Kidney (tissue), 14 donors: Measurements from ENCODE around the gene TSSC4. TPM values are rescaled to one million over a fixed set of nuclear protein-coding genes. Genes with fewer than 3 reads are reported as not detected.

Experiments used
- DNase-seq, 5 donors: peaks; one replicate each; pipeline ENCODE4 v3.0.0-alpha.2; 2013 to 2020
- FAIRE-seq: peaks from 2 replicates; lab custom pipeline; 2012; peaks lifted over from hg19 to GRCh38; lab: Jason Lieb, UNC
- H3K27ac ChIP-seq, 2 donors: one replicate each; pipeline ENCODE4 v1.7.0; 2013; ENCODE audit warnings: low read depth in 2 of 2, low read length in 2 of 2, inconsistent platforms in 1 of 2
- H3K27me3 ChIP-seq: one replicate; pipeline ENCODE4 v1.7.1; 2013; ENCODE audit warnings: low read length, inconsistent platforms; ENCODE audit not compliant: control insufficient read depth, insufficient read depth
- H3K36me3 ChIP-seq, 3 donors: one replicate each; pipeline versions ENCODE4 v1.7.0 to v1.7.1; 2013; ENCODE audit warnings: low read length in 3 of 3, control low read depth in 1 of 3, inconsistent platforms in 1 of 3; ENCODE audit not compliant: insufficient read depth in 3 of 3, control insufficient read depth in 2 of 3
- H3K4me1 ChIP-seq, 3 donors: one replicate each; pipeline versions ENCODE4 v1.7.0 to v1.7.1; 2013; ENCODE audit warnings: low read length in 3 of 3, inconsistent platforms in 1 of 3, low read depth in 1 of 3; ENCODE audit not compliant: control insufficient read depth in 2 of 3, insufficient read depth in 2 of 3
- H3K4me3 ChIP-seq, 3 donors: one replicate each; pipeline versions ENCODE4 v1.7.0 to v1.8.1; 2013; ENCODE audit warnings: low read length in 3 of 3, control low read depth in 1 of 3, inconsistent platforms in 1 of 3
- H3K9ac ChIP-seq, 3 donors: one replicate each; pipeline versions ENCODE4 v1.7.0 to v1.7.1; 2013; ENCODE audit warnings: low read length in 3 of 3, control low read depth in 1 of 3, inconsistent platforms in 1 of 3
- H3K9me3 ChIP-seq, 3 donors: one replicate each; pipeline versions ENCODE4 v1.7.0 to v1.7.1; 2013; ENCODE audit warnings: low read length in 3 of 3, control low read depth in 1 of 3, inconsistent platforms in 1 of 3; ENCODE audit not compliant: control insufficient read depth in 2 of 3, insufficient read depth in 1 of 3
- intact Hi-C: fragments of 100-400 bp; cut with DNase I; formaldehyde crosslinking; loops from one replicate; pipeline ENCODE4 v1.11.1; 2022
- polyA plus RNA-seq: library from polyadenylated mRNA; stranded (reverse); fragments of 350-450 nt; fragmentation: Illumina TruSeq; extraction: RNeasy Lipid Tissue Mini Kit (QIAGEN cat#74804); gene quantifications from one replicate; pipeline ENCODE4 v1.2.3, GENCODE V29; 2014; ENCODE audit warnings: low read depth, low replicate concordance; ENCODE audit not compliant: insufficient read depth
- total RNA-seq: library from RNA; stranded (reverse); fragmentation: NEBNext Ultra II Directional; extraction: Animal tissue kit (Norgen Biotek cat#: 25700); gene quantifications from one replicate; pipeline ENCODE4 v1.2.1, GENCODE V29; 2021
- TF ChIP-seq, protein P1 (sequence below): IDR thresholded peaks from 3 replicates; pipeline ENCODE4 v1.5.1; 2012; ENCODE audit warnings: mild to moderate bottlenecking, moderate library complexity, borderline replicate concordance; ENCODE audit not compliant: insufficient read depth; ENCODE audit errors: extremely low read depth
- donor health status: control.
- donor health status: control.
- donor health status: control.
- donor health status: control.
- donor health status: control.
- donor health status: DM: yes; HTN: yes; CAD: no.
- donor health status: Normal renal cell carcinoma (clear cell type).

The TSSC4 gene
- total and polyA plus RNA-seq, 2 donors from 2014 or later = 42.3 to 51.4 TPM

DNA sequence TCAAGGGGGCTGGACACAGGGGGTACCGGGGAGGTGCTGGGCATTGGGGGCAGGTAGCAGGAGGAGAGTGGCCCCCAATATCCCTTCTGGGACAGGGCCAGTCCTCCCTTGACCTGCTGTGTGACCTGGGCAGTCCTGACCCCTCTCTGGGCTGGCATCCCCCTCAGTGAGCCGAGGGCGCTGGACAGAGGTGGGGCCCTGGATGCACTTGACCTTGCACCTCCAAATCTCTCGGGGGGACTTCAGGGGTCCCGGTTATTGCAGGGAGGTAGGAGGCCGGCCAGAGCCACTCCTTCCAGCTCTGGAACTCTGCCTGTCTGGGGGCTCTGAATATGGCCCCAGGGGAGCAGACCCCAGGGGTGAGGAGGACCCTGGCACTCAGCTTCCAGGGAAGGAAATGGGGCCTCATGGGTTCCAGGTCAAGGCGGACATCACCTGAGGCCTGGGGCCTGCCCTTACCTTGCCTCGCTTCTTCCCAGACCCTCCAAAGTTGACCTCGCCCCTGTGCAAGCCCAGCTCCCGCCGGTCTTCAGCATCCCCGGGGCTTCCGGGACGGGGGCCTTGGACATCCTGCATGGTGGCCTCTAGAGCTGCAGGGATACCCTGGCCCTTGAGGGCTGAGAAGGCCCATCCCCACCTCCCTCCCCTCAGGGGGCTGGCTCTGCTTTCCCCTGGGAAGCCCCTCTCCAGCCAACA, 22.1 kb downstream of the TSSC4 start:
- DNase-seq (peak in 1 of 5 donors; percentile 77), FAIRE-seq (no peak)
- TF ChIP-seq, protein P1, sequence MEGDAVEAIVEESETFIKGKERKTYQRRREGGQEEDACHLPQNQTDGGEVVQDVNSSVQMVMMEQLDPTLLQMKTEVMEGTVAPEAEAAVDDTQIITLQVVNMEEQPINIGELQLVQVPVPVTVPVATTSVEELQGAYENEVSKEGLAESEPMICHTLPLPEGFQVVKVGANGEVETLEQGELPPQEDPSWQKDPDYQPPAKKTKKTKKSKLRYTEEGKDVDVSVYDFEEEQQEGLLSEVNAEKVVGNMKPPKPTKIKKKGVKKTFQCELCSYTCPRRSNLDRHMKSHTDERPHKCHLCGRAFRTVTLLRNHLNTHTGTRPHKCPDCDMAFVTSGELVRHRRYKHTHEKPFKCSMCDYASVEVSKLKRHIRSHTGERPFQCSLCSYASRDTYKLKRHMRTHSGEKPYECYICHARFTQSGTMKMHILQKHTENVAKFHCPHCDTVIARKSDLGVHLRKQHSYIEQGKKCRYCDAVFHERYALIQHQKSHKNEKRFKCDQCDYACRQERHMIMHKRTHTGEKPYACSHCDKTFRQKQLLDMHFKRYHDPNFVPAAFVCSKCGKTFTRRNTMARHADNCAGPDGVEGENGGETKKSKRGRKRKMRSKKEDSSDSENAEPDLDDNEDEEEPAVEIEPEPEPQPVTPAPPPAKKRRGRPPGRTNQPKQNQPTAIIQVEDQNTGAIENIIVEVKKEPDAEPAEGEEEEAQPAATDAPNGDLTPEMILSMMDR = no peak
- Histone ChIP-seq H3K27ac (no peak overlapping the region), H3K9me3 (no peaks in the 10 kb centered on the region), H3K27me3 (no peaks in the 10 kb centered on the region), H3K9ac (no peak overlapping the region), H3K4me1 (peaks cover 0 to 3% (median 0%) of the 10 kb centered on the region in 3 donors), H3K36me3 (no peaks in the 10 kb centered on the region), H3K4me3 (no peak overlapping the region)
- intact Hi-C loops = loop anchor here (5.0 to 10.0 kb wide), 2 partner anchors 225 to 462 kb away; partner anchors contain the start of gene CDKN1C

DNA sequence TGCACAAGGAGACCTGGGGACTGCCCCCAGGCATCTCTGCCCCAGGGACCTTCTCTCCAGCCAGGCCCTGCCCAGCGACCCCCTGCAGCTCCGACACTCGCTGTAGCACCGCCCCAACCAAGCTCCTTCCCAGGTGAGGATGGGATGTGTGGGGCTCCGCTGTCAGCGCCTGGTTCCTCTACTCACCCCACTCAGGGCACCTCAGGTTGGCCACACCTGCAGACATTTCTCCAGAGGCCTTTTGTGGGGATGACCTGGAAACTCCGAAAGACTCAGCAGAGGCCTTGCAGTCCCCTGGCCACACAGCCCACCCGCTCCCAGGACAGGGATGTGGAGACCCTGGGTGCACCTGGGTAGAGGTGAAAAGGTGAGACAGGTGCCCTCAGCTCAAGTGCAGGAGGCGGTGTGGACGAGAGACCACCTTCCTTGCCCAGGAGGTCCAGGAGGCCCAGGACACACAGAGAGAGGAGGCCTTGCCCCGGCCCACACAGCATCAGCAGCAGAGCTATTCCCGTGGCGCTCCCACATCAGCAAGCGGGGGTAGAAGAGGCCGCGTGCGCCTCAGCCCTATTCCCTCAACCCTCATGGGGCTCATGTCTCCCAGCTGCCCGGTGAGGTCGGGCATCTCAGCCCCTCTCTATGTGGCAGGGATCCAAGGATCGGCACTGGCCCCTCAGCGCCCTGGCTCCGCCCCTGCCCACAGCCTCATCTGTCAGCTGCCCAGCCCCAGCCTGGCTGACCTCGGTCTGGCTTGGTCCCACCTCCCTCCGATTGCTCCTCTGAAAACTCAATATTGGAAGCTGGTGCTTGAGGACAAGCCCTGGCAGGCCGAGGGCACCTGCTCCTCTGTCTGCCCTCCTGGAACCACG, 22.8 kb downstream of the TSSC4 start:
- TF ChIP-seq, protein P1 = no peak
- Histone ChIP-seq H3K4me3 (no peak overlapping the region), H3K9ac (no peak overlapping the region), H3K36me3 (no peaks in the 10 kb centered on the region), H3K27me3 (no peaks in the 10 kb centered on the region), H3K4me1 (peaks cover 0 to 3% (median 0%) of the 10 kb centered on the region in 3 donors), H3K9me3 (no peaks in the 10 kb centered on the region), H3K27ac (no peak overlapping the region)
- DNase-seq = peak in 1 of 5 donors; percentile 67
- no peak for FAIRE-seq
- intact Hi-C loops = loop anchor here (5.0 to 10.0 kb wide), 2 partner anchors 226 to 461 kb away; partner anchors contain the start of gene CDKN1C

DNA sequence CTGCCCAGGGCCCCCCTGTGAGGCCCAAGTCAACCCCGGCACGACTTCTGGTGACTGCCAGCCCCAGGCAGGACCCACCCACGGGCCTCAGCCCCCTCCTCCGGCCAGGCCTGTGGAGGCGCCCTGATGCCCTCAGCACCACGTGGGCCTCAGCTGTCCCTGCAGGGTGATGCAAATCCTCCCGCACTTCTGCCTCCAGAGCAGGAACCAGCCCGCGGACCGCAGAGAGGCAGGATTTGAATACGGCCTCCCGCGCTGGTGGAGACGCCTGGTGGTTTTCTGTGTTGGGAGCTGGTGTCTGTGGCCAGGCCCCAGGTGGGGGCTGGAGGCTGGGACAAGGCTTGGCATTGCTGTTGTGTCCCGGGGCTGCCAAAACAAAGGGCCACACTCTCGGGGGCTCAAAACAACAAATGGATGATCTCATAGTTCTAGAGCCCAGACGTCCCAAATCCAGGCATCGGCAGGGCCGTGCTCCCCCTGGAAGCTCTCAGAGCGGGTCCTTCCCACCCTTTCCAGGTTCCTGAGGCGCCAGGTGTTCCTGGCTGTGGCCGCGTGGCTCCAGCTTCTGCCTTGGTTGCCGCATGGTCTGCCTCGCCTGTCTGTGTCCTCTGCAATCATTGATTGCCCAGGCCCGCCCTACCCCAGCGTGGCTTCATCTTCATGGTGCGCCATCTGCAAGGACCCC, 24.4 kb downstream of the TSSC4 start:
- H3K9me3 ChIP-seq = no peaks in the 10 kb centered on the region
- intact Hi-C loops = loop anchor here (5.0 to 10.0 kb wide), 3 partner anchors 107 to 460 kb away; partner anchors contain the start of gene CDKN1C
- H3K27me3 ChIP-seq = no peaks in the 10 kb centered on the region
- H3K4me3 ChIP-seq = no peak overlapping the region
- H3K4me1 ChIP-seq = peaks cover 0 to under 1% (median 0%) of the 10 kb centered on the region in 3 donors
- H3K27ac ChIP-seq = no peak overlapping the region
- TF ChIP-seq, protein P1 = no peak
- H3K9ac ChIP-seq = no peak overlapping the region
- FAIRE-seq (no peak), DNase-seq (peak in 1 of 5 donors; percentile 66)
- H3K36me3 ChIP-seq = no peaks in the 10 kb centered on the region
